B cell (primary cell): ENCODE data around the gene IL17B. TPM values are rescaled to one million over a fixed set of nuclear protein-coding genes. Genes with fewer than 3 reads are reported as not detected.

Source experiments
- ATAC-seq: fragments of 200-7000 bp; cut with Tn5 transposase; one replicate; pipeline ENCODE4 v1.10.0; 2021; ENCODE audit warnings: low read depth, mild to moderate bottlenecking, moderate number of reproducible peaks, moderate library complexity
- CTCF ChIA-PET: fragments of 350-600 bp; sonication (Branson Sonifier 250); formaldehyde crosslinking; loops from one replicate; lab custom pipeline; 2021; ENCODE audit warnings: antibody characterized with exemption, inconsistent platforms; lab: Charles Lee
- POLR2A ChIA-PET: fragments of 350-600 bp; sonication (Branson Sonifier 250); formaldehyde crosslinking; loops from one replicate; lab custom pipeline; 2021; ENCODE audit warnings: antibody characterized with exemption; lab: Charles Lee
- DNase-seq: peaks from one replicate; pipeline ENCODE4 v3.0.0; 2013
- H2AFZ ChIP-seq: 2 replicates; pipeline ENCODE4 v1.6.1; 2012; ENCODE audit warnings: mild to moderate bottlenecking, low read depth, low read length; ENCODE audit not compliant: insufficient read depth, poor library complexity, severe bottlenecking
- H3K27ac ChIP-seq, 2 donors: 1 replicate in 1 of 2; 2 replicates in 1 of 2; pipeline ENCODE4 v1.5.1; 2012 to 2013; ENCODE audit warnings: low read length in 2 of 2, mild to moderate bottlenecking in 2 of 2, moderate library complexity in 1 of 2
- H3K27me3 ChIP-seq, 4 experiments: fragments of 200-600 bp in 1 of 4; sonication (generic) in 1 of 4; replicated peaks in 1 of 4; 1 replicate in 2 of 4; 2 replicates in 2 of 4; pipeline versions ENCODE4 v1.6.1 to v1.7.0; 2013 to 2016; ENCODE audit warnings: low read length in 3 of 4, mild to moderate bottlenecking in 2 of 4, mixed read lengths in 1 of 4, moderate library complexity in 1 of 4; ENCODE audit not compliant: insufficient read depth in 4 of 4, control insufficient read depth in 3 of 4; ENCODE audit errors: control extremely low read depth in 1 of 4
- H3K36me3 ChIP-seq, 2 experiments: replicated peaks in 1 of 2; 1 replicate in 1 of 2; 2 replicates in 1 of 2; pipeline versions ENCODE4 v1.6.1 to v1.7.1; 2013; ENCODE audit warnings: low read length in 1 of 2; ENCODE audit not compliant: insufficient read depth in 2 of 2, control insufficient read depth in 1 of 2; ENCODE audit errors: control extremely low read depth in 1 of 2, extremely low read depth in 1 of 2
- H3K4me1 ChIP-seq, 2 donors: fragments of 200-600 bp in 1 of 2; sonication (generic) in 1 of 2; 1 replicate in 1 of 2; 2 replicates in 1 of 2; pipeline versions ENCODE4 v1.5.1 to v1.6.1; 2013 to 2017; ENCODE audit warnings: low read length in 2 of 2; ENCODE audit not compliant: control insufficient read depth in 2 of 2, insufficient read depth in 2 of 2
- H3K4me2 ChIP-seq: replicated peaks from 2 replicates; pipeline ENCODE3; 2012; ENCODE audit warnings: mild to moderate bottlenecking, low read depth, low read length; ENCODE audit not compliant: poor library complexity, severe bottlenecking
- H3K4me3 ChIP-seq, 5 experiments: fragments of 200-600 bp in 1 of 5; sonication (generic) in 1 of 5; 1 replicate in 3 of 5; 2 replicates in 2 of 5; pipeline versions ENCODE4 v1.5.1 to v1.7.0; 2011 to 2016; ENCODE audit warnings: low read length in 4 of 5, mild to moderate bottlenecking in 4 of 5, low read depth in 2 of 5, control low read depth in 1 of 5, moderate library complexity in 1 of 5; ENCODE audit not compliant: insufficient read depth in 1 of 5; ENCODE audit errors: control extremely low read depth in 1 of 5, extremely low read depth in 1 of 5
- H3K79me2 ChIP-seq: fragments of 200-600 bp; sonication (generic); one replicate; pipeline ENCODE4 v1.6.0; 2016; ENCODE audit warnings: low read length; ENCODE audit not compliant: control insufficient read depth, insufficient read depth
- H3K9ac ChIP-seq: fragments of 200-600 bp; sonication (generic); 2 replicates; pipeline ENCODE4 v1.6.1; 2017; ENCODE audit warnings: mild to moderate bottlenecking, low read length, moderate library complexity
- H3K9me3 ChIP-seq, 3 donors: one replicate each; pipeline versions ENCODE4 v1.6.1 to v1.7.1; 2013; ENCODE audit warnings: low read length in 2 of 3; ENCODE audit not compliant: control insufficient read depth in 2 of 3, insufficient read depth in 1 of 3; ENCODE audit errors: control extremely low read depth in 1 of 3
- H4K20me1 ChIP-seq: 2 replicates; pipeline ENCODE4 v1.6.0; 2012; ENCODE audit warnings: mild to moderate bottlenecking, low read length; ENCODE audit not compliant: insufficient read depth, control insufficient read depth, poor library complexity, severe bottlenecking
- H3K27ac Mint-ChIP-seq: one replicate; pipeline ENCODE4 v1.8.0; 2021; ENCODE audit warnings: mixed read lengths
- H3K27me3 Mint-ChIP-seq: one replicate; pipeline ENCODE4 v1.8.0; 2021; ENCODE audit warnings: mixed read lengths
- H3K4me1 Mint-ChIP-seq: one replicate; pipeline ENCODE4 v1.8.0; 2021; ENCODE audit warnings: mixed read lengths
- H3K4me3 Mint-ChIP-seq: one replicate; pipeline ENCODE4 v1.8.0; 2021; ENCODE audit warnings: mixed read lengths
- H3K9me3 Mint-ChIP-seq: one replicate; pipeline ENCODE4 v1.8.0; 2022; ENCODE audit warnings: mixed read lengths; ENCODE audit not compliant: insufficient read depth
- EZH2 ChIP-seq: IDR thresholded peaks from 2 replicates; pipeline ENCODE4 v1.6.1; 2012; ENCODE audit warnings: borderline replicate concordance, low read depth, mild to moderate bottlenecking, moderate library complexity, low read length; ENCODE audit not compliant: insufficient read depth, poor library complexity, severe bottlenecking
- WGBS: methylation state at CpG from one replicate; pipeline ENCODE4 v1.1.5; 2013; ENCODE audit warnings: missing lambda C conversion rate; ENCODE audit not compliant: insufficient coverage; 5-methylcytosine and 5-hydroxymethylcytosine counted together
- intact Hi-C: fragments of 100-400 bp; cut with micrococcal nuclease; formaldehyde crosslinking; loops from one replicate; pipeline ENCODE4 v1.10.0; 2022
- polyA plus RNA-seq: library from polyadenylated mRNA; depleted of rRNA; stranded (reverse); fragments of >200 nt; gene quantifications from 2 replicates; pipeline ENCODE4 v1.2.3, GENCODE V29; 2012
- total RNA-seq, 2 donors: library from RNA; stranded (reverse); fragments of 120-200 nt in 1 of 2; gene quantifications; 1 replicate in 1 of 2; 2 replicates in 1 of 2; pipeline versions ENCODE4 v1.2.3 to v1.2.4, GENCODE V29; 2013 to 2022
- TF ChIP-seq, protein P1 (sequence below): fragments of 200-600 bp; IDR thresholded peaks from one replicate; pipeline ENCODE4 v1.8.0; 2022; ENCODE audit warnings: antibody characterized with exemption, mild to moderate bottlenecking

The IL17B gene
- total and polyA plus RNA-seq, 2 donors (not counting 1 experiment from before 2014, with no cell fraction given) = not detected

- H3K79me2 ChIP-seq = no peaks in the 10 kb centered on the region
- WGBS = 93% methylated on average over 7 of the region's 8 CpGs
- CTCF ChIA-PET = no interaction called here
- Mint-ChIP-seq H3K4me1 (no peaks in the 10 kb centered on the region), H3K27me3 (peaks cover 14% of the 10 kb centered on the region), H3K27ac (no peak overlapping the region), H3K9me3 (no peaks in the 10 kb centered on the region), H3K4me3 (no peak overlapping the region)
- no peaks in the 10 kb centered on the region for H3K4me1 ChIP-seq
- ATAC-seq = no peak
- no peaks in the 10 kb centered on the region for H4K20me1 ChIP-seq
- H3K9ac ChIP-seq = no peak overlapping the region
- no peaks in the 10 kb centered on the region for H3K36me3 ChIP-seq
- intact Hi-C loops = no loop called here
- H3K27me3 ChIP-seq = peaks cover 0 to 5% (median 2%) of the 10 kb centered on the region in 4 experiments
- TF ChIP-seq EZH2 = no peak
- TF ChIP-seq, protein P1, sequence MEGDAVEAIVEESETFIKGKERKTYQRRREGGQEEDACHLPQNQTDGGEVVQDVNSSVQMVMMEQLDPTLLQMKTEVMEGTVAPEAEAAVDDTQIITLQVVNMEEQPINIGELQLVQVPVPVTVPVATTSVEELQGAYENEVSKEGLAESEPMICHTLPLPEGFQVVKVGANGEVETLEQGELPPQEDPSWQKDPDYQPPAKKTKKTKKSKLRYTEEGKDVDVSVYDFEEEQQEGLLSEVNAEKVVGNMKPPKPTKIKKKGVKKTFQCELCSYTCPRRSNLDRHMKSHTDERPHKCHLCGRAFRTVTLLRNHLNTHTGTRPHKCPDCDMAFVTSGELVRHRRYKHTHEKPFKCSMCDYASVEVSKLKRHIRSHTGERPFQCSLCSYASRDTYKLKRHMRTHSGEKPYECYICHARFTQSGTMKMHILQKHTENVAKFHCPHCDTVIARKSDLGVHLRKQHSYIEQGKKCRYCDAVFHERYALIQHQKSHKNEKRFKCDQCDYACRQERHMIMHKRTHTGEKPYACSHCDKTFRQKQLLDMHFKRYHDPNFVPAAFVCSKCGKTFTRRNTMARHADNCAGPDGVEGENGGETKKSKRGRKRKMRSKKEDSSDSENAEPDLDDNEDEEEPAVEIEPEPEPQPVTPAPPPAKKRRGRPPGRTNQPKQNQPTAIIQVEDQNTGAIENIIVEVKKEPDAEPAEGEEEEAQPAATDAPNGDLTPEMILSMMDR = no peak
- H3K9me3 ChIP-seq = no peaks in the 10 kb centered on the region
- H2AFZ ChIP-seq = no peak overlapping the region
- no peak overlapping the region for H3K27ac ChIP-seq
- no peak overlapping the region for H3K4me2 ChIP-seq
- POLR2A ChIA-PET = no interaction called here
- no peak overlapping the region for H3K4me3 ChIP-seq
- no peak for DNase-seq
These were observed 33.8 kb upstream of the IL17B start for GRCh38 chr5:149412783-149413476.

GRCh38 chr5:149411738-149412519 is 32.8 kb upstream of the IL17B start:
- TF ChIP-seq EZH2 = no peak
- TF ChIP-seq, protein P1 = no peak
- Histone ChIP-seq H3K36me3 (no peaks in the 10 kb centered on the region), H3K9me3 (no peaks in the 10 kb centered on the region), H3K4me3 (no peak overlapping the region), H3K27ac (no peak overlapping the region), H4K20me1 (no peaks in the 10 kb centered on the region), H2AFZ (no peak overlapping the region), H3K79me2 (no peaks in the 10 kb centered on the region), H3K9ac (no peak overlapping the region), H3K4me1 (no peaks in the 10 kb centered on the region), H3K4me2 (no peak overlapping the region), H3K27me3 (peaks cover 0 to 4% (median 2%) of the 10 kb centered on the region in 4 experiments)
- Mint-ChIP-seq H3K27ac (no peak overlapping the region), H3K4me1 (no peaks in the 10 kb centered on the region), H3K4me3 (no peak overlapping the region), H3K27me3 (peaks cover 10% of the 10 kb centered on the region), H3K9me3 (no peaks in the 10 kb centered on the region)
- ChIA-PET CTCF (no interaction called here), POLR2A (no interaction called here)
- DNase-seq (no peak), ATAC-seq (no peak)
- intact Hi-C loops = no loop called here
- 88% methylated on average over 3 of the region's 9 CpGs for WGBS
